ENCODE measurements around the gene PBX3.

PBX3 gene

GRCh38 chr9:125999504-125999881 lies 252.3 kb downstream of the PBX3 start:
- no peak for DNase-seq (ENCODE audit: low read depth)
- H3K4me3 ChIP-seq (ENCODE audit: control insufficient read depth, low read depth, low read length), result no peak overlapping the region
- TF ChIP-seq CTCF (conservative IDR thresholded peaks at IDR 0.05; ENCODE audit: control insufficient read depth, insufficient read depth, low read depth, low read length), result no peak

- H3K4me3 ChIP-seq (ENCODE audit: control insufficient read depth, low read depth, low read length), result no peak overlapping the region
- no peak for TF ChIP-seq CTCF (conservative IDR thresholded peaks at IDR 0.05; ENCODE audit: control insufficient read depth, insufficient read depth, low read depth, low read length)
- DNase-seq (ENCODE audit: low read depth), result no peak
These were observed 253.1 kb downstream of the PBX3 start for GRCh38 chr9:126000256-126000655.

- DNase-seq (ENCODE audit: low read depth), result no peak
- no peak overlapping the region for H3K4me3 ChIP-seq (ENCODE audit: control insufficient read depth, low read depth, low read length)
- no peak for TF ChIP-seq CTCF (conservative IDR thresholded peaks at IDR 0.05; ENCODE audit: control insufficient read depth, insufficient read depth, low read depth, low read length)
These were observed 253.8 kb downstream of the PBX3 start for GRCh38 chr9:126000731-126001580.

GRCh38 chr9:126001581-126002225 lies 254.5 kb downstream of the PBX3 start:
- no peak overlapping the region for H3K4me3 ChIP-seq (ENCODE audit: control insufficient read depth, low read depth, low read length)
- no peak for TF ChIP-seq CTCF (conservative IDR thresholded peaks at IDR 0.05; ENCODE audit: control insufficient read depth, insufficient read depth, low read depth, low read length)
- DNase-seq (ENCODE audit: low read depth), result no peak

- no peak overlapping the region for H3K4me3 ChIP-seq (ENCODE audit: control insufficient read depth, low read depth, low read length)
- DNase-seq (ENCODE audit: low read depth), result no peak
- TF ChIP-seq CTCF (conservative IDR thresholded peaks at IDR 0.05; ENCODE audit: control insufficient read depth, insufficient read depth, low read depth, low read length), result no peak
These were observed 255.5 kb downstream of the PBX3 start for GRCh38 chr9:126002476-126003350.

GRCh38 chr9:126009047-126009446 lies 261.9 kb downstream of the PBX3 start:
- peak; percentile 2 for DNase-seq (ENCODE audit: low read depth)
- H3K4me3 ChIP-seq (ENCODE audit: control insufficient read depth, low read depth, low read length), result no peak overlapping the region
- peak; percentile 24 for TF ChIP-seq CTCF (conservative IDR thresholded peaks at IDR 0.05; ENCODE audit: control insufficient read depth, insufficient read depth, low read depth, low read length)

All from fibroblast of mammary gland (primary cell).